Mucosa of rectum (tissue), 2 donors: ENCODE results near the gene GZF1.

ENCODE experiments used
- H3K27ac ChIP-seq, 2 donors: one replicate each; pipeline ENCODE4 v1.7.0; 2013; ENCODE audit warnings: inconsistent platforms in 2 of 2, low read depth in 2 of 2, low read length in 2 of 2
- H3K27me3 ChIP-seq, 2 donors: one replicate each; pipeline ENCODE4 v1.7.0; 2013; ENCODE audit warnings: low read length in 2 of 2; ENCODE audit not compliant: control insufficient read depth in 2 of 2, insufficient read depth in 2 of 2
- H3K36me3 ChIP-seq, 2 donors: one replicate each; pipeline ENCODE4 v1.7.0; 2013; ENCODE audit warnings: low read length in 2 of 2; ENCODE audit not compliant: control insufficient read depth in 2 of 2, insufficient read depth in 2 of 2
- H3K4me1 ChIP-seq, 2 donors: one replicate each; pipeline ENCODE4 v1.7.0; 2013; ENCODE audit warnings: low read length in 2 of 2, mild to moderate bottlenecking in 1 of 2; ENCODE audit not compliant: control insufficient read depth in 2 of 2, insufficient read depth in 2 of 2
- H3K4me3 ChIP-seq, 2 donors: one replicate each; pipeline ENCODE4 v1.7.0; 2013; ENCODE audit warnings: low read length in 2 of 2
- H3K9ac ChIP-seq, 2 donors: one replicate each; pipeline ENCODE4 v1.7.0; 2013; ENCODE audit warnings: low read length in 2 of 2, low read depth in 1 of 2, mild to moderate bottlenecking in 1 of 2
- H3K9me3 ChIP-seq, 2 donors: one replicate each; pipeline ENCODE4 v1.7.0; 2013; ENCODE audit warnings: low read length in 2 of 2; ENCODE audit not compliant: control insufficient read depth in 2 of 2
- donor health status: healthy.
- donor health status: Normal muscosa, but diverticular disease.

GZF1 gene

DNA sequence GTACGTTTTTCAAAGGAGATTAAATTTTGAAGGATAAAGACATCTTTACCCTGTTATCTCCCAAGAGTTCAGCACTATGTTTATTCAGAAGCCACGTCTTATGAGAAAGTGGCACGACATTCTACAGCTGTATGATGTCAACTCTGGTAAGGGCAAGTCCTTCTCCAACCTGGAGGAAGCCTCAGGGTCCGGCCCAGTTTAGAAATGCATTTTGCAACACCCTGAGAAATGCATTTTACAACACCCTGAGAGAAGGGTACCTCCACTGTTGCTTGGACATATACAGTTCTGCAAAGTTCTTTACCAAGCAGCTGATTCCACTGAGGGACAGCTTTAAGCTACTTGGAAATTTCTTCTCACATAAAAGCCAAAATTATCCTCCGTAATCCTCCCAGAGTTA is 41.8 kb downstream of the GZF1 start:
- Histone ChIP-seq H3K27me3 (no peaks in the 10 kb centered on the region), H3K27ac (no peak overlapping the region), H3K9ac (no peak overlapping the region), H3K36me3 (peaks cover 0 to 4% of the 10 kb centered on the region in 2 donors), H3K4me1 (no peaks in the 10 kb centered on the region), H3K9me3 (no peaks in the 10 kb centered on the region), H3K4me3 (no peak overlapping the region)

DNA sequence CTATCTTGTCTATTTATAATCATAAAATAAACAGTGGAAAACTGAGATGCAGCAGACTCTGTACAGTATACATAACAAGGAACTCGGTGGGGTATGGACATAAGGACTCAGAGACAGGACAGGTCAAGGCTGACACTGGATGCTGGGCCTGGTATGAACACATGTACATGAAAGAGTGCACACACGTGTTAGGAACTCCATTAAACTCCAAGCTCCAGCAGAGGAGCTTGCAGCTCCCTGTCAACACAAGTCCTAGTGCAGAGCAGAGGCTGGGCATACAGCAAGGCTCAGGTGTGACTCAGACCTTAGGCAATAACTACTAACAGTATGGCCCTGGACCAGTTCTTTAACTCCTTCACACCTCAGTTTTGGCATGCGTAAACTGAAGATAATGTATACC is 42.2 kb downstream of the GZF1 start:
- Histone ChIP-seq H3K9ac (no peak overlapping the region), H3K4me3 (no peak overlapping the region), H3K27ac (no peak overlapping the region), H3K4me1 (no peaks in the 10 kb centered on the region), H3K36me3 (peaks cover 0 to 4% of the 10 kb centered on the region in 2 donors), H3K27me3 (no peaks in the 10 kb centered on the region), H3K9me3 (no peaks in the 10 kb centered on the region)

DNA sequence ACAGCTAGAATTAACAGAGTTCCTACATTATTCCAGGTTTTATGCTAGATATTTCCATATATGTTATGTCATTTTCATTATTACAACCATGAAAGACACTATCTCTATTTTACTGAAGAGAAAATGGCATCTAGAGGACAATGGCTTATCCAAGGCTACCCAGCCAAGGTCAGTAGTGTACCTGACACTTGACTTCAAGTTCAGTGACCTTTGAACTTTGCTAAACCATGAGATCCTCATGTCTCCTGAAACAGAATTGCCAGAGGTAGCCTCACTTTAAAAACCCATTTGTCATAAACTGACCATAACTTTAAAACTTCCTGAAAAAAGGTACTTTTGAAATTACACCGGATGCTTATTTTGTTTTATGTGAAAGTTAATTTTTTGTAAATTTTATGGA is 44.9 kb downstream of the GZF1 start:
- Histone ChIP-seq H3K27me3 (no peaks in the 10 kb centered on the region), H3K36me3 (no peaks in the 10 kb centered on the region), H3K9me3 (no peaks in the 10 kb centered on the region), H3K4me1 (no peaks in the 10 kb centered on the region), H3K27ac (no peak overlapping the region), H3K9ac (no peak overlapping the region), H3K4me3 (no peak overlapping the region)

DNA sequence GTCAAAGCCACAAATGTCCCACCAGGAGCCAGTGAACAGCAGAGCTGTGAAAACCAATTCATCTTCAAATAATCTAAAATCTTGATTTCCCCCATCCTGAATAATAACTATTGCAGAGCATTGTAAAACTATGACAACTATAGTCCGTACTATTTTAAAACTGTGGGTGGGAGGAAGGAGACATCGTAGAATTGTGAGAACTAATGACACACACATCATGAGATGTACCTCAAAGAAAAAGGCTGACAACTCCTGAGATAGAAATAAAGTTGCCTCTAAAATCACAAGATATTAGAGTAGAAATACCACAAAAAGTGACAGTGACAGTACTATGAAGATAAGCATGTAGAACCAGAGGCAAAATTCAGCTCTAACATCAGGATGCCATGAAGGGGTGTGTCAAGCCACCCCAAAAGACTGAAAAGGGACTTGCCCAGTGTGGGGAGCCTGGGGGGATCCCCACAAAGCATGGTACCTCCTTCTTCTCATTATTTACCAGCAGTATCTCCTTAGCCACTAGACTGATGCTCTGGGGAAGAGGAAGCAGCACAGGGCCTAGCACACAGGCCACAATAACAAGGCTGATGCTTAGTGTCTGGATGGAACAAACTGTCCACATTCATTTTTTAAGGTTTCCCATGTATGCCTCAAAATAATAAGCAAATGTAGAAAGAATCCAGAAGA is 45.9 kb downstream of the GZF1 start:
- Histone ChIP-seq H3K27ac (no peak overlapping the region), H3K4me1 (no peaks in the 10 kb centered on the region), H3K36me3 (no peaks in the 10 kb centered on the region), H3K9ac (no peak overlapping the region), H3K9me3 (no peaks in the 10 kb centered on the region), H3K4me3 (no peak overlapping the region), H3K27me3 (no peaks in the 10 kb centered on the region)

DNA sequence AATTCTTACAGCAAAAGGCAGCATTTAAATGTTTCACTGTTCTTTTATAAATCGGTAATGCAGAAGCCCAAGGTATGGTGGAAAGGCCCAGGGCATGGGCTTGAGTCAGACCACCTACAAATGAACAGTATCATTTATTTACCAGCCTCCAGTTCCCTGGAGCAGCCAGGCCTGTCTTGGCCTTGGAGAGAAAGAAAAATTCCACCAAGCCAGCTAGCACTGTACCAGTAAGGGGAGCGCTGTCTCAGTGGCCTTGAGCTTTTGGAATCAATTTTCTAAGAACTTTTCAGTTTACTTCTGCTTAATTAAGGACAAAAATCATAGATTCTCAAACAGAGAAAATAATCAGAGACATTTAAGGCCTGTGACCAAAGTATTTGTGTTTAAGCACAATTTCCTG is 47.0 kb downstream of the GZF1 start:
- no peaks in the 10 kb centered on the region for H3K4me1 ChIP-seq
- no peaks in the 10 kb centered on the region for H3K36me3 ChIP-seq
- no peak overlapping the region for H3K9ac ChIP-seq
- H3K27ac ChIP-seq: no peak overlapping the region
- no peak overlapping the region for H3K4me3 ChIP-seq
- H3K9me3 ChIP-seq: no peaks in the 10 kb centered on the region
- no peaks in the 10 kb centered on the region for H3K27me3 ChIP-seq

DNA sequence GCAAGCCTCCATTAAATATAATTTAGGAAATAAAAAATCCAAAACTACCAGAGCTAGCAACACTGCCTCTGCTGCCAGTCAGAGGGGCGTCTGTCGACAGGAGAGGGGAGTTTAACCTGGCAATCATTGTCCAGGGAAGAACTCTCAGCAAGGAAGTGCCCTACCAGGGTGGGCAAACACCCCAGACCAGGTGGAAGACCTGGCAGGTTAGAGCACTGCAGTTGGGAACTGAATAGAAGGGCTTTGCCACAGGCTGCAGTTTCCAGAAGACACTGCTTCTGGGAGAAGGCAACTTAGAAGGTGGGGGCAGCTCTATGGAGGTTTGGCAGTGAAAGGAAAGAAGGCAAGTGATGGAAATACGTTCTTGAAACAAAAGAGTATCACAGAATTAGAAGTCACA is 47.8 kb downstream of the GZF1 start:
- no peaks in the 10 kb centered on the region for H3K36me3 ChIP-seq
- H3K9ac ChIP-seq: no peak overlapping the region
- no peaks in the 10 kb centered on the region for H3K4me1 ChIP-seq
- H3K27me3 ChIP-seq: no peaks in the 10 kb centered on the region
- no peak overlapping the region for H3K4me3 ChIP-seq
- no peak overlapping the region for H3K27ac ChIP-seq
- no peaks in the 10 kb centered on the region for H3K9me3 ChIP-seq

DNA sequence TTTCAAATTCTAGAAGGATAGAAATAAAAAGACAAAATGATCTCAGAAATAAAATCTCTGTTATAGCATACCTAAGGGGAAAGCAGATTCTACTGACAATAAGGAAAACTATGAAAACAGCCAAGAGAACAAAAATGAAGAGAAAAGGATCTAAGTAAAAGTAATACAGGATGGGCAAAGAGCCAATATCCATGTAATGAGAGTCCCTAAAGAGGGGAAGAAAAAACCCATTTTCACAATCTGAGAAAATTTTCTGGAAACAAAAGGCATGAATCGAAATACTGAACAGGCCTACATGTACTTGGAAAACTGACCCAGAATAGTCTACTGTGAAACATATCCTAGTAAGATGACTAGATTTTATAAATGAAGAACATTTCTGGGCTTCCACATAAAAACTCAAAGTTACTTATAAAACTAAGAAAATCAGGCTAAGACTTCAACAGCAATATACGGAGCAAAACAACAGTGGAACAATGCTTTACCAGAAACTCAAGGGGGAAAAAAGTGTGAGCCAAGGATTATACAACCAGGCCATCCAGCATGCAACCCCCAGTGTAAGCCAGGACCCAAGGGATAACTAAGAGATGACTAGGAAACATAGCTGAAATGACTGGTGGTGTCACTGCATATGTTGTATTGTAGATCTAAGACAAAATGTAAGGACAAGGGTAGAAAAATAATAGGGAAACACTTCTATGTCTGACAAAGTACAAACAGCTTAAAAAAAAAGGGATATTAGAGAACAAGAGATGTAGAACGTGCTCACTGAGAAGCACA is 49.1 kb downstream of the GZF1 start:
- no peak overlapping the region for H3K9ac ChIP-seq
- H3K27me3 ChIP-seq: no peaks in the 10 kb centered on the region
- no peak overlapping the region for H3K4me3 ChIP-seq
- H3K9me3 ChIP-seq: no peaks in the 10 kb centered on the region
- no peaks in the 10 kb centered on the region for H3K4me1 ChIP-seq
- no peak overlapping the region for H3K27ac ChIP-seq
- H3K36me3 ChIP-seq: no peaks in the 10 kb centered on the region

DNA sequence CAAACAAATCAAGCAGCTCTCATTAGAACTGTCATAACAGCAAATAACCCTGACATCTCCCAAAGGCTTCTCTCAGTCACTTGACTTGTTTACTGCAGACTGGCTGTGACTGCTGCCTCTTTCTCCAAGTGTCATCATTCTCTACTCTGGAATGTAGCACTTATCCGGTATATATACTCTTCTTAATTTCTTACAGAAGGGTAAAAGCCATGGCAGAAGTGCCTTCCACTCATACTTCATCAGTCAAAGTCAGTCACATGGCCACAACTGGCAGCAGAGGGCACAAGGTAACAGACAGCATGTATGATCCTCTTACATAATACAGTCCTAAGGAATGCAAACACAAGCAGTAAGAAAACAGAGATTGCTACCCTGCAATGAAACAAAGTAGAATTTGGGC is 50.0 kb downstream of the GZF1 start:
- no peaks in the 10 kb centered on the region for H3K27me3 ChIP-seq
- no peak overlapping the region for H3K9ac ChIP-seq
- H3K36me3 ChIP-seq: no peaks in the 10 kb centered on the region
- H3K9me3 ChIP-seq: no peaks in the 10 kb centered on the region
- no peak overlapping the region for H3K4me3 ChIP-seq
- H3K4me1 ChIP-seq: no peaks in the 10 kb centered on the region
- no peak overlapping the region for H3K27ac ChIP-seq

DNA sequence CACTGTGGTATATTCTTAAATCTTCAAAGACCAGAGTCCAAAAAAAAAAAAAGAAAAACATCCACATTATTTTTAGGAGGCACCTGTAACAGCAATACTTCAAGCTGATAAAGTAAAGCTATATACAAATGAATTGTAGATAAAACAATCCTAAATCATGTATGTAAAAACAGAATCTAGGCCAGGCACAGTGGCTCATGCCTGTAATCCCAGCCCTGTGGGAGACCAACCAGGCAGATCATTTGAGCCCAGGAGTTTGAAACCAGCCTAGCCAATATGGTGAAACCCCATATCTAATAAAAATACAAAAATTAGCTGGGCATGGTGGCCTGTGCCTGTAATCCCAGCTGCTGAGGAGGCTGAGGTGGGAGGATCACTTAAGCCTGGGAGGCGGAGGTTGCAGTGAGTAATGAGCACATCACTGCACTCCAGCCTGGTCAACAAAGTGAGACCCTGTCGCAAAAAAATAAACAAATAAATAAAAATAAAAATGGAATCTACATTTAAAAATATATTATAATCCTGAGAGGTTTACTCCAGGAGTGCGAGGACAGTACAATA is 52.0 kb downstream of the GZF1 start:
- Histone ChIP-seq H3K27me3 (no peaks in the 10 kb centered on the region), H3K4me3 (no peak overlapping the region), H3K27ac (no peak overlapping the region), H3K4me1 (no peaks in the 10 kb centered on the region), H3K9ac (no peak overlapping the region), H3K36me3 (no peaks in the 10 kb centered on the region), H3K9me3 (no peaks in the 10 kb centered on the region)

DNA sequence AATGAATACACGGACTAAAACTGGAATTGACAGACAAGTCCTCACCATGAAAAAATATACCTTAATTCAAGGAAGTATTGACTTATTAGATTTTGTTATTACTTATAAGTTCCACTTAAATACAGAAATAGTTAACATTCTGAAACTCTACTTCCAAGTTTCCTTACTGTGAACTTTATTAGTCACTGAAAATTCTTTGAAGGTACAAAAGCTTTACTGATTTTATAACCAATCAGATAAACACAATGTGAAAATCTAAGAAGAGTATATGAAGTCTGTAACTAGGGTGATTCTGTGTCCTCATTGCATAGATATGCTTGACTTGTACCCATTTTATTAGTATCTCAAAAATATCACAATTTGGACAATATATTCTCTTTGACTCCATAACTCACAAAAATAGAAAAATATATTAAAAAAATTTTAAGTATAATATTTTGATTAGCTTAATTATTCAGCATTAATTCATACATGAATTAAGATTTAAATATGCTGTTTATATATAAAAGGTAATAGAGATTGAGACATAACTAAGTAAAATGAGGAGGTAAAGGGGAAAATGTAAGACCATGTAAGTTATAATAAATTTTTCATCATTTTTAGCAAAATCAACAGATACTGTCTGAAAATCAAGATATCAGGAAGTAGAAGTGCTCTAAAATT is 52.7 kb downstream of the GZF1 start:
- no peaks in the 10 kb centered on the region for H3K4me1 ChIP-seq
- H3K27ac ChIP-seq: no peak overlapping the region
- H3K36me3 ChIP-seq: no peaks in the 10 kb centered on the region
- no peaks in the 10 kb centered on the region for H3K9me3 ChIP-seq
- no peak overlapping the region for H3K9ac ChIP-seq
- H3K4me3 ChIP-seq: no peak overlapping the region
- no peaks in the 10 kb centered on the region for H3K27me3 ChIP-seq
